AG09309 (cell line): Measurements from ENCODE around the gene GFM2.
A peak's percentile ranks its signal among the peaks of the same experiment; 100 is the strongest.

Source experiments
- DNase-seq: peaks from one replicate; pipeline ENCODE4 v3.0.0-alpha.2; 2010; ENCODE audit warnings: low read depth
- H3K4me3 ChIP-seq: 2 replicates; pipeline ENCODE4 v1.5.1; 2011; ENCODE audit warnings: mild to moderate bottlenecking, low read depth, low read length, moderate library complexity; ENCODE audit not compliant: control insufficient read depth
- CTCF ChIP-seq: IDR thresholded peaks from 2 replicates; pipeline ENCODE4 v1.5.1; 2011; ENCODE audit warnings: mild to moderate bottlenecking, low read depth, low read length, inconsistent platforms; ENCODE audit not compliant: insufficient read depth, control insufficient read depth; ENCODE audit errors: missing control alignments

Gene GFM2

GRCh38 chr5:74786851-74787250 lies 19.9 kb upstream of the GFM2 start:
- no peak overlapping the region for H3K4me3 ChIP-seq
- TF ChIP-seq CTCF, result no peak
- DNase-seq, result no peak

- H3K4me3 ChIP-seq, result no peak overlapping the region
These were observed 11.7 kb upstream of the GFM2 start for GRCh38 chr5:74778609-74779008.

GRCh38 chr5:74772359-74772758 lies 5.4 kb upstream of the GFM2 start:
- no peak overlapping the region for H3K4me3 ChIP-seq
- no peak for DNase-seq
- no peak for TF ChIP-seq CTCF

More at GRCh38 chr5:74778609-74779008, 11.7 kb upstream of the GFM2 start:
- DNase-seq, result no peak
- no peak for TF ChIP-seq CTCF

GRCh38 chr5:74767579-74767913 lies 629 bp upstream of the GFM2 start:
- peak overlapping the region; percentile 69 for H3K4me3 ChIP-seq
- TF ChIP-seq CTCF, result no peak
- no peak for DNase-seq

- H3K4me3 ChIP-seq, result peak overlapping the region; percentile 69
- DNase-seq, result peak; percentile 33
- TF ChIP-seq CTCF, result peak; percentile 49
These were observed 484 bp downstream of the GFM2 start for GRCh38 chr5:74766418-74766848.

GRCh38 chr5:74765929-74766328 lies 988 bp downstream of the GFM2 start:
- no peak for DNase-seq
- no peak for TF ChIP-seq CTCF
- H3K4me3 ChIP-seq, result peak overlapping the region; percentile 69

GRCh38 chr5:74765201-74765600 lies 1.7 kb downstream of the GFM2 start:
- H3K4me3 ChIP-seq, result no peak overlapping the region
- no peak for DNase-seq
- no peak for TF ChIP-seq CTCF
